Stimulated activated CD4-positive, alpha-beta T cell treated with anti-CD3 and anti-CD28 coated beads, Interleukin-1b, Interleukin-23, amount 100 ng/mL, for 24 hours (primary cell): ENCODE data around the gene TYSND1.
"Not testable (repeated sequence)": the region's sequence is repeated elsewhere in the genome, so short reads cannot be mapped to it uniquely, and the experiment has no call there.

ENCODE experiments used
- DNase-seq, 4 experiments: peaks; one replicate each; pipeline ENCODE4 v3.0.0-alpha.2; 2020; ENCODE audit warnings: low read depth in 4 of 4, low spot score in 1 of 4

The TYSND1 gene

DNA sequence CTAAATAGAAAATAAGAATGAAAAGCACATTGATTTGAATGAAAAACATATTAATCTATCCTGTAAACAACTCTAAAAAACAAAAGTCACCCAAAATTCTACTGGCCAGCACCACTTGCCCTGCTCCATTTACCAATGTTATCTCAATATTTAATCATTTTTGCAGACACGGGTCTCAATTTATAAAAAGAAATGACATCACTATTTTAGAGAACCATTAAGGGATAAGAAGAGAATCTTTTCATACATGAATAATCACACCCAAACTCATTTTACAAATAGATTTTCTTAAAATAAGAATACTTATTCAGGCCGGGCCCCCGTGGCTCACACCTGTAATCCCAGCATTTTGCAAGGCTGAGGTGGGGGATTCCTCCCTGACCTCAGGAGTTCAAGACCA is 19.9 kb upstream of the TYSND1 start:
- DNase-seq = no peak

DNA sequence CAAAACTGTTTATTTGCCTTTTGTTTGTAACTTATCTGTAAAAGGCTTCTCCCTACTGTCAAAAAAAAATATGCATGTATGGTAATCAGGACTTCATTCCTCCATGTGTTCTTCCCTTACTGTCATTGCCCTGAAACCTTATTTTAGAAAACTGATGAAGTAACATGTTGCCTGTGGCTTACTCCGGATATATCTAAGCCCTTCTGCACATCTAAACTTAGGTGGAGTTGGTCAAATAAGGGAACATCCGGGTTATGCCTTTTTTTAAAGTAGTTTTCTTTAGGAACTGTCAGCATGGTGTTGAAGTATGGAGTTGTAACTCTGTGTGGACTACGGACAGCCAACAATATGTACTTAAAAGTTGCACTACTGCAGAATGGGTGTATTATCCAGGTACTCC is 17.7 kb upstream of the TYSND1 start:
- DNase-seq = no peak

DNA sequence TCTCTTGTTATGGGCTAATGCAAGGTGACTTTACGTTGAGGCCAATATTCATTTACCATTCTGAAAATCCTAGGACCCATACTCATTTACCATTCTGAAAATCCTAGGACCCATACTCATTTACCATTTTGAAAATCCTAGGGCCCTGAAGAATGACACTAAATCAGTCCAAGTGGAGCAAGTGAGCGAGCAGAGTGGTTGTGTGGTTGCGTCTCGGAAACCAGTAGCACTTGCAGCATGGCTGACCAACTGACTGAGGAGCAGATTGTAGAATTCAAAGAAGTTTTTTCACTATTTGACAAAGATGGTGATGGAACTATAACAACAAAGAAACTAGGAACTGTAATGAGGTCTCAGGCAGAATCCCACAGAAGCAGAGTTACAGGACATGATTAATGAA is 16.9 kb upstream of the TYSND1 start:
- no peak for DNase-seq

DNA sequence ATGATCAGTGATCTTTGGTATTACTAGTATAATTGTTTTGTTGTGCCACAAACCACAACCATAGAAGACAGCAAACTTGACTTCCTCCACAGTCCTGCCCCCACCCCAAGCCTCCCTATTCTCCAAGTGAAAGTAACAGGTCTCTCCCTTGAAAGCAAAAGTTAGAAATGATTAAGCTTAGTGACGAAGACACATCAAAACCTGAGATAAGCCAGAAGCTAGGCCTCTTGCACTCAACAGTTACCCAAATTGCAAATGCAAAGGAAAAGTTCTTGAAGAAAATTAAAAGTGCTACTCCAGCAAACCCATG is 16.3 kb upstream of the TYSND1 start:
- peak in 2 of 4 experiments; percentile 42 to 59 for DNase-seq

DNA sequence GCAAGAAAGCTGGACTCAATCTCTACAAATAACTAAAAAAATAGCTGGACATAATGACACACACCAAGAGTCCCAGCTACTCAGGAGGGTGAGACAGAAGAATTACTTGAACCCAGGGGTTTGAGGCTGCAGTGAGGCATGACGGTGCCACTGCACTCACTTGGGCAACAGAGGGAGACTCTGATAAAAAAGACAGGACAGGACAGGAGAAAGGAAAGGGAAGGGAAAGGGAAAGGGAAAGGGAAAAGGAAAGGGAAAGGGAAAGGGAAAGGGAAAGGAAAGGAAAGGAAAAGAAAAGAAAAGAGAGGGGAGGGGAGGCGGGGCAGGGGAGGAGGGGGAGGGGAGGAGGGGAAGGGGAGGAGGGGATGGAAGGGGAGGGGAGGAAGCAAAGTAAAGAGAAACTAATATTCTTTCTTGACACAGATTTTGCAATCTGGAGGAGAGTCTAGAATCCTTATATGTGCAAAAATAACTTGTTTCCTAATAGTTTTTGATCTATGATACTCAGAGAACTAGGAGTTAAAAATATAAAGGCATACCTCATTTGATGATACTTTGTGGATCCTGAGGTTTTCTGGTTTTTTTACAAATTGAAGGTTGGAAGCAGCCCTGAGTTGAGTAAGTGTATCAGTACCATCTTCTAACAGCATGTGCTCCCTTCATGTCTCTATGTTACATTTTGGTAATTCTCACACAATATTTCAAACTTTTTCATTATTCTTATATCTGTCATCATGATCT is 15.8 kb upstream of the TYSND1 start:
- no peak for DNase-seq

DNA sequence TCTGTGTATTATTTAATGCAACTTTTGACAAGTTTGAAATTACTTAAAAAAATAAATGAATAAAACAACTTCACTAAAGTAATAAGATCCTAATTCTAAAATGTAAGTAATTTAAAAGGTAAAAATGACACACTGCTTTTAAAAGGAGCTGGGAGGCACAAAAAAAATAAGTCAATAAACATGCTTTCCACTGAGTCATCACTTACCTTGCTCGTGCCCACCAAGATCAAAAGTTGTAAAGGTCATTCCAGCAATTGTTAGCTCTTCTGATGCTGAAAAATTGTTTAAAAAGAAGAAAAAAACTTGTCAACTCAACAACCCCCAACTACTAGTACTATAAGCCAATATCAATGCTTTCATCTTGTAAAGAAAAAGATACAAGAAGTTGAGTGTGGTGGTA is 14.3 kb upstream of the TYSND1 start:
- DNase-seq = no peak

DNA sequence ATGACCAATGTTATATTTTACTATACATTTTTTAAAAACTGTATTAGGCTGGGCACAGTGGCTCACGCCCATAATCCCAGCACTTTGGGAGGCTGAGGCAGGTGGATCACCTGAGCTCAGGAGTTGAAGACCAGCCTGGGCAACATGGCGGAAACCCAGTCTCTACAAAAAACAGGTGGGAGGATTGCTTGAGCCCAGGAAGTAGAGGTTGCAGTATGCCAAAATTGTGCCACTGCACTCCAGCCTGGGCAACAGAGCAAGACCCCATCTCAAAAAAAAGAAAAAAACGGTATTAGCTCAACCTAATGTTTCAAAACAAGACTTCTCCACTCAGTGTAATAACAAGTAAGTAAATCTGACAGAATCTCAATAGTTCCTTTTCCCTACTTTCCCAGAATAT is 12.9 kb upstream of the TYSND1 start:
- not testable (repeated sequence) for DNase-seq

DNA sequence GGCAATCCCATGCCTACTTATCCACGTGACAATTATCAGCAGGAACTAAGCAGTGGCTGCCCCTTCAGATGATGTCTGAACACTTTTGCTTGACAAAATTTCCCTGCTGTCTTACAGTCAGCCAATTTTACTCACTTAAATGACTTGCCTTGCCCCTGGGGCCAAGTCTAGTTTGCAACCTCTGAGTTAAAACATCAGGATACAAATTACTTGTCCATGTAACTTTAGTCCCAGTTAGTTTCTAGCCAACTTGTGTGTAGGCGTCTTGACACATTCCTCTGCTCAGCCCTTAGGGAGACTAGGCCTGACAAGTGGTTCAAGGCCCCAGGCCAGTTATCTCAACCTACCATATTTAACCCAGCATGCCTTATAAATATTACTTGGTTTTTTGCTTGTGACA is 11.6 kb upstream of the TYSND1 start:
- DNase-seq = no peak

DNA sequence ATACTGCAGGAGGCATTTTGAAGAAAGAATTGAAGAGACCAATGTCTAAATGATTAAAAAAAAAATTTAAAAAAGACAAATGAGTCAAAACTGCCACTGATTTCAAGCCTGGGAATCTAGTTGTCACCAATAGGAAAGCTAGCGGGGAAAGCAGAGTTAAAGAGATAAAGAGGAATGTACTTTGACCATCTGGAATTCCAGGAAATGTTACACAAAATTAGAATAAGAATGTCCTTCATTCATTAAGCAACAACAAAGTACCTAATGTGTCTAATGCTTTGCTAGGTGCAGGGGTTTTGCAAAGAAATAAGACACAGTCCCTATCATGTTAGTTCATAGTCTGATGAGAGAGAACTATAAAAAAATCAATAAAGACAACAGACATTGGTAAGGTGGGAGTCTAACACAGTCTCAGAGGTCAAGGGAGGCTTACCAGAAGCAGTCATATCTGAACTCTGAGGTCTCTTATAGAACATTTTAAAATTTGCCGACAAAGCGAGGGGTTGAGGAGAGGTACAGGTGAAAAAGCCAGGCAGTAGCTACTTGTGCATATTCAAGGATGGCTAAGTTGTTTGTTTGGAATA is 8.8 kb upstream of the TYSND1 start:
- DNase-seq = no peak

DNA sequence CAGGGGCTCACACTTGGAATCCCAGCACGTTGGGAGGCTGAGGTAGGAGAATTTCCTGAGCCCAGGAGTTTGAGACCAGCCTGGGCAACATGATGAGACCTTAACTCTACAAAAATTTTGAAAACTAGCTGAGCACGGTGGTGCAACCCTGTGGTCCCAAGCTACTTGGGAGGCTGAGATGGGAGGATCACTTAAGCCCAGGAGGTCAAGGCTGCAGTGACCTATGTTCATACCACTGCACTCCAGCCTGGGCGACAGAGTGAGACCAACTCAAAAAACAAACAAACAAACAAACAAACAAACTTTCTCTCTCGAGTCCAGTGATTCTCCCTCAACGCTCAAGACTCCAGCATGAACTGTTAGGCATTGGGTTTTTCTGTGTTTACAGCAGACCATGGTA is 2.0 kb upstream of the TYSND1 start:
- DNase-seq = no peak

DNA sequence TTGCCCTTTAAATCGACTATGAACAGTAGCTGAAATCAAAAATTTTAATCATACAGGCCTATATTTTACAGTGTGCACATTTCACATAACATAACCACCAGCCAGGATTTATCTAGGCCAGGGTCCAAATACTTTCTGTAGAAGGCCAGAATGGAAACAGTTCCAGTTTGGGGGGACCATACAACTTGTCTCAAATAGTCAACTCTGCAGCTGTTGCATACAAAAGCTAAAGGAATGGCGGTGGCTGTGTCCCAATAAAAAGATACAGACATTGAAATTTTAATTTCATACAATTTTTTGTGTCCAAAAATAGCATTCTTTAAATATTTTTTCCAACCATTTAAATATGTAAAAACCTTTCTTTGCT is 742 bp upstream of the TYSND1 start:
- no peak for DNase-seq

DNA sequence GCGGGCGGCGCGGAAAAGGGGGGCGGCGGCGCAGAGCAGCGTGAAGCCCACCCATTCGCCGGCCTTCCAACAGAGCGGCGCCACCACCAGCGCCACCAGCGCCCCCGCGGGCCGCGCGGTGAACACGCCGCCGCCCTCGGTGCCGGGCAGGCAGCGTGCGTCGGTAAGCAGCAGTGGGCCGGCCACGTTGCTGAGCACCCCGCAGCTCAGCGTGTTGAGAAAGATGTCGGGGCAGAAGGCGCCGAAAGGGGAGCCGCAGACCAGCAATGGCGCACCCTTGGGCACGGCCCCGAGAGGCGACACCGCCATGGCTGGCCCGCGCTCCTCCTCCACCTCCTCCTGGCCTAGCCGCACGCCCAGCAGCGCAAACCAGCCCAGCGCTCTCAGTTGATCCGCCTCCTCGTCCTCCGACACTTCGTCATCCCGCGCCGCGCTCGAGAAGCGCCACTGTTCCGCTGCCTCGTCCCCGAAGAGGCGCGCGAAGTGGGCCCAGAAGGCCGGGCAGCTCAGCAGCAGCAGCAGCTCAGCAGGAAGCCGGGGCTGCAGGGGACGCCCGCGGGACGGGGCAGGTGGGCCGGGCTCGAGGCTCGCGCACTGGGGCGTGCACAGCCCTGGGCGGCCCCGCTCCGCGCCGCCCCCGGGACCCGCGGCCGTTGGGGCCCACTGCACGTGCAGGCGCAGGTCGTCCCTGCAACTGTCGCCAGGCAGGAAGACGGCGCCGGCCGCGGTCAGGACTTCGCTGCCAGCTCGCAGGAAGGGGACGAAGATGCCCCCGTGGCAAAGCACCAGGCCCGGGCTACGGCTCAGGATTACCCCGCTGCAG is 623 bp downstream of the TYSND1 start:
- DNase-seq = peak; percentile 34 to 52 (median 46)

DNA sequence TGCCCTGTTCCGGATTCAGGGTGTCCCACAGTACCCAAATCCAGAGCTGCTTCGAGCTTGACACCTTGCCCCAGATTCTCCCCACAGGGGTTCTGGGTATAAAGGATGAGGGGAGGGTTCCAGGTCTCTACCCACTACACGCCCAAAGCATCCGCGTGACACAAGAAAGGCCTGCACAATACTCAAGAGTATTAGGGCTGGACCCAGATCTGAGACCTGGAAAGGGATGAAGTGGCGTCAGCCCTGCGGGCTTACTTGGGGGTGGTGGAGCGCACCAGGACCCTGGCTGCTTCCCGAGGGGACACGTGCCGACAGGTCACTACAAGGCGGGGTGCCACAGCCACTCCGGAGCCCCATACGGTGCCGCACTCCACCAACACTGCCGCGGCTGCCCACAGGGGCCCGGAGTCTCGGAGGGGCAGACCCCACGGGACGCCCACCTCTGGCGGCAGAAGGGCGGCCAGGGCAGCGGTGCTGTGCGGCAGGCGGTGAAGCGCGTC is 1.3 kb downstream of the TYSND1 start:
- no peak for DNase-seq

DNA sequence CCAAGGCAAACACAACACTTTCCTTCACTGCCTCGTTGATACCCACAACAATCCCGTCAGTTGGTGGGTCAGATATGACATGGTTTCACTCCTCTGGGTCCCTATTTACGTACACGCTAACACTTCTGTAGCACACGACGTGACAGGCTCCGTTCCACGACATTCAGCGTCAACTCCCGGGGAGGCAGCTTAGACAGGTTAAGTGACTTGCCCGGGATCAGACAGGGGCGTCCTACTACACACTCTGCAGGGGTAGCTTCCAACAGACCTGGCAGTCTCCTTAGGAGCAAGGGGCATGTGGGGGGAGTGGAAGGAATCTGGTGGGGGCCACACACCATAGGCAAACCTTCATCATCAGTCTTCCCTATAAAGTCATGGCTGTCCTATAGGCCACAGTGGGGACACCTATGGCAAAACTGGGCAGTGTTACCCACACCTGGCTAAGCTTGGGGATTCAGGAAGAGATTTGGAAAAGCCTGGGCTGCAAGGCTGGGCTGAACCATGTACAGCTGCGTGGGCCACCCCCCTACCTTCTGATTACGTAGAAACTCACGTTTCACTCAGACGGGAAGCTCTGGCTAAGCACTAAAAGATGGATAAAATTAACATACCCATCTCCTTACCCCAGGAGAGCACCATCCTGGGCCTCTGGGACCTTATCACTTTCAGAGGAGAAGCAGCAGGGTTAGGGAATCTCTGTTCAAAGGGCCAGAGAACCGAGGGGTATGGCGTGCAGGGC is 2.0 kb downstream of the TYSND1 start:
- no peak for DNase-seq

DNA sequence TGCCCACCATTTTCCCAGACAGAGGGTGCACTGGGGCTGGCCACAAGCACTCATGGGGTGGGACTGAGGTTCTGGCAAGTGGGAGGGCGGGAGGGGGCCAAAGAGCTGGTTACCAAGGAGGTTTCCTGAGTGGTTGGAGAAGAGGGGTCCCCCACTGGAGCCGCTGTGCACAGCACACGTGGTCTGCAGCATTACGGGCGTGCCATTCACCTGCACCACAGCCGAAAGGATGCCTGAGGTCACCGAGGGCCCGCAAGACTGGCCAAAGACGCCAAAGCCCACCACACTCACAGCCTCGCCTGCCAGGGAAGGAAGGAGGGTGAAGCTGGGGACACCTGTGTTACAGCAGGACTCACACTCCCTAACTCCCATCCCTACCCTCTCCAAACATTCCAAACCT is 3.9 kb downstream of the TYSND1 start:
- no peak for DNase-seq

DNA sequence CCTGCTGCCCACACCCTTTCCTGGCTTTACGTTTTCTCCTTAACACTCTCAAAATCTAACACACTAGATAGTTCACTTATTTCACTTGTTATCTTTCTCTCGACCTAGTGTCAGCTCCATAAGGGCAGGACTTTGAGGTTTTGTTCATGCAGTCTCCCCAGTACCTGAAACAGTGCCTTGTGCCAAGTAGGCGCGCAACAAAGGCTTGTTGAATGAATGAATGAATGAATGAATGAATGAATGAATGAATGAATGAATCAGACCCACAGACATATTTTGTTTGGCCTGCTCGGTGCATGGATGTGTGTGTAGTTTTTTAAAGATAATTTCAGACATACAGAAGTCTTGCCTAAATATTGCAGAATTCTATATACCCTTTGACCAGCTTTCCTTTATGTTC is 6.2 kb downstream of the TYSND1 start:
- DNase-seq = no peak

DNA sequence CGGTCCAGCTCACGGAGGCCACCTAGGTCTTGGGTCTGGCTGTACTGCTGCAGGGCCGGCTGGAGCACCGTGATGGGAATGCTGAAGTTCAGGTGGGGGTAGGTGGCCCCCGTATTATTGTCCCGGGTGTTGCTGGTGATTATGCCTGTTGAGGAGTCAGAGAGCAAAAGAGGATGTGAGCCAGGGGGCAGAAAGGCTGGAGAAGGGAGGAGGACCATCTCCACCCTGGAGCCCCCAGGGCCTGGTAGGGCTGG is 6.6 kb downstream of the TYSND1 start:
- no peak for DNase-seq

DNA sequence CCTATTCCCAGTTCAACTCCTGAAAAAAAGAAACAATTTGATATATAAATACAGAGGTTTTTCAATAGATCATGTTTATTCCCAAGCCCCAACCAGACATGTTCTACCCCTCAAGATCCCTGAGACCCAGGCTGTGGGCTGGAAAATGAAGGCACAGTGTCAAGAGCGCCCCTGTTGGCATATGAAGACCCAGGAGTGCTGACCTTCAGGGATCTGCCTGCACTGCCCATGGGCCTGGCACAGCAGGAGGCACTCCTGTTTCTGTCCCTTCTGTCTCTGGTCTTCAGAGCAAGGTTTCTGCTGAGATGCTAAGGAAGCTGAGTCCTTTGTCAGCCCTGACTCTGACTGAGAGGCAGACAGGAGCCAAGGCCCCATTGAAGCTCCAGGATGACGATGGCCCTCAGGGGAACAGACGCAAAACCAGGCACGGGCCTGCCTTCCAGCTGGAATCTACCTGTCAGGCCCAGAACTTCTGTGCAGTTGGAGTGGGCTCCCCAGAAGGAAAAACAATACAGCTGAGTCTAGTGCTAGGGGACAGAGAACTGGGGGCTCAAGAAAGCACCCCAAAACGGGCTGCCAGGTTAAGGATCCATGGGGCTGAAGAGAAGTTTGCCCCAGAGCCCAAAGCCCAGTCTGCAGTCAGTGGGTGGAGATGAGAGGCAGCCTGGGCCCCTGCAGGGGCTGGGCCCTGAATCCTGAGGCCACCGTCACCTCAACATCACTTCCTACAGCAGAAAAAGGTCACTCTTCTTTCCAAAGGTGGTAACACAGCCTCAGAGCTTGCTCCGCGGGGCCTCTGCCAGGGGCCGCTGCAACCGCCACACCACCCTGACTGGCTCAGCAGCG is 7.1 kb downstream of the TYSND1 start:
- no peak for DNase-seq

DNA sequence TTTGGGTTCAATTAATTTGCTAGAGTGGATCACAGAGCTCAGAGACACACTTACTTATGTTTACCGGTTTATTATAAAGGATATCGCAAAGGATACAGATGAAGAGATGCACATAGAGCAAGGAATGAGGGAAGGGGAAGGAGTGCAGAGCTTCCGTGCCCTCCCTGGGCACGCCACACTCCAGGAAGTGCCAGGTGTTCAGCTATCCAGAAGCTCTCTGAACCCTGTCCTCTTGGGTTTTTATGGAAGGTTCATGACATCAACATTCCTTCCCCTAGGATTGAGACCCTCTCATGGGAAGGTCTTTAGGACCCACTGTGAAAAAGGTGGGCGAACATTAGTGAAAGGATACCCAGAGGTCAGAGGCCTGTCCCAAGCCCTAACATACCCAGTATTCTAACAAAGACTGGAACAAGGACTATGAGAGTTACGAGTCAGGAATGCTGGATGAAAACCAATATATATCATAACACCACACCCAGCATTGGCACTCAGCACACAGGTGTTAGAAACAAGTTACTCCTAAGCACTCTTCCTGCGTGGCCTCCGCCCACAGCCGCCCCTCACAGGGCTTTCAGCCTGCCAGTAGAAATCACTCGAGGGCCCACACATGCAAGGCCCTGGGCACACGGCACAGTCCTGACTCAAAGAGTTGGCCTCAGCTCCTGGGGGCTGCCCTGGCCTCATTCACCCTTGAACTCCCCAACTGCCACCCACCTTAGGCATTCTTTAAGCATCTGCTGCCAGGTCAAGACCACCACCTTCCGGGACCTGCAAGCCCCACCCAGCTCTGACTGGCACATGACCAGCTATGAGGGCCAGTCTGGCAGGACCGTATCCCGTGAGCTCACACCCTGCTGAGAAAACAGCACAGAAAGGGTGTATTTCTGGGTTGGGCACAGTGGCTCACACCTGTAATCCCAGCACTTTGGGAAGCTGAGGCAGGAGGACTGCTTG is 8.3 kb downstream of the TYSND1 start:
- no peak for DNase-seq

DNA sequence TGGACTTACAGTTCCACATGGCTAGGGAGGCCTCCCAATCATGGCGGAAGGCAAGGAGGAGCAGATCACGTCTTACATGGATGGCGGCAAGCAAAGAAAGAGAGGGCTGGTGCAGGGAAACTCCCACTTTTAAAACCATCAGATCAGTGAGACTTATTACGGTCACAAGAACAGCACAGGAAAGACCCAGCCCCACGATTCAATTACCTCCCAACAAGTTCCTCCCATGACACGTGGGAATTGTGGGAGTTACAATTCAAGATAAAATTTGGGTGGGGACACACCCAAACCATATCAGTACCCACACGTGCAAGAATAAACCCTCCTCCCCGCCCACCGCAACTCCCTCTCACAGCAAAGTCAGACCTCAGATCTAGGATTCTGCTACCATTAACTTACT is 9.4 kb downstream of the TYSND1 start:
- no peak for DNase-seq
